Smooth muscle cell (in vitro differentiated cells): ENCODE results near the gene RNF220. TPM values are rescaled to one million over a fixed set of nuclear protein-coding genes. Genes with fewer than 3 reads are reported as not detected.

Source experiments
- DNase-seq: peaks from one replicate; lab custom pipeline; 2025; ENCODE audit not compliant: unreplicated experiment; lab: John Stamatoyannopoulos, UW
- H2AFZ ChIP-seq: fragments of 200-600 bp; sonication (generic); 2 replicates; pipeline ENCODE4 v1.6.0; 2016; ENCODE audit warnings: antibody characterized with exemption, low read depth, mild to moderate bottlenecking
- H3F3A ChIP-seq: fragments of 200-600 bp; sonication (generic); 2 replicates; pipeline ENCODE4 v1.6.0; 2017; ENCODE audit warnings: antibody characterized with exemption, low read depth
- H3K27ac ChIP-seq: fragments of 200-600 bp; sonication (generic); 2 replicates; pipeline ENCODE4 v1.5.1; 2016; ENCODE audit warnings: low read depth, mild to moderate bottlenecking
- H3K27me3 ChIP-seq: fragments of 200-600 bp; sonication (generic); 2 replicates; pipeline ENCODE4 v1.6.1; 2016; ENCODE audit warnings: low read depth, mild to moderate bottlenecking
- H3K36me3 ChIP-seq: fragments of 200-600 bp; sonication (generic); 2 replicates; pipeline ENCODE4 v1.5.1; 2016; ENCODE audit warnings: low read depth
- H3K4me1 ChIP-seq: fragments of 200-600 bp; sonication (generic); 2 replicates; pipeline ENCODE4 v1.5.1; 2016; ENCODE audit warnings: low read depth
- H3K4me2 ChIP-seq: fragments of 200-600 bp; sonication (generic); 2 replicates; pipeline ENCODE4 v1.6.0; 2016; ENCODE audit warnings: mild to moderate bottlenecking
- H3K4me3 ChIP-seq: fragments of 200-600 bp; sonication (generic); 2 replicates; pipeline ENCODE4 v1.5.1; 2016; ENCODE audit warnings: mild to moderate bottlenecking
- H3K79me2 ChIP-seq: fragments of 200-600 bp; sonication (generic); 2 replicates; pipeline ENCODE4 v1.6.0; 2016; ENCODE audit warnings: low read depth, mild to moderate bottlenecking
- H3K9ac ChIP-seq: fragments of 200-600 bp; sonication (generic); 2 replicates; pipeline ENCODE4 v1.6.0; 2016; ENCODE audit warnings: low read depth
- H3K9me3 ChIP-seq: fragments of 200-600 bp; sonication (generic); replicated peaks from 2 replicates; pipeline ENCODE4 v1.5.1; 2016; ENCODE audit warnings: low read depth
- H4K20me1 ChIP-seq: fragments of 200-600 bp; sonication (generic); 2 replicates; pipeline ENCODE4 v1.6.0; 2016; ENCODE audit warnings: low read depth
- CTCF ChIP-seq: fragments of 200-600 bp; sonication (generic); IDR thresholded peaks from 2 replicates; pipeline ENCODE4 v1.5.1; 2017; ENCODE audit warnings: borderline replicate concordance, mild to moderate bottlenecking, antibody characterized with exemption; ENCODE audit not compliant: insufficient read depth, poor library complexity, severe bottlenecking
- WGBS: methylation state at CpG from one replicate; pipeline ENCODE4 v1.1.7; 2016; ENCODE audit warnings: low lambda C conversion rate; 5-methylcytosine and 5-hydroxymethylcytosine counted together
- polyA plus RNA-seq: library from polyadenylated mRNA; unstranded; fragments of >200 nt; fragmentation: Nextera tagmentation; extraction: Ambion mirVana; gene quantifications from 2 replicates; pipeline ENCODE4 v1.2.1, GENCODE V29; 2016
- total RNA-seq: library from RNA; depleted of rRNA; stranded (reverse); fragments of >200 nt; gene quantifications from 2 replicates; pipeline ENCODE4 v1.2.3, GENCODE V29; 2014

The RNF220 gene
- total and polyA plus RNA-seq, 2 experiments from 2014 or later: 65.8 to 71.1 TPM

DNA sequence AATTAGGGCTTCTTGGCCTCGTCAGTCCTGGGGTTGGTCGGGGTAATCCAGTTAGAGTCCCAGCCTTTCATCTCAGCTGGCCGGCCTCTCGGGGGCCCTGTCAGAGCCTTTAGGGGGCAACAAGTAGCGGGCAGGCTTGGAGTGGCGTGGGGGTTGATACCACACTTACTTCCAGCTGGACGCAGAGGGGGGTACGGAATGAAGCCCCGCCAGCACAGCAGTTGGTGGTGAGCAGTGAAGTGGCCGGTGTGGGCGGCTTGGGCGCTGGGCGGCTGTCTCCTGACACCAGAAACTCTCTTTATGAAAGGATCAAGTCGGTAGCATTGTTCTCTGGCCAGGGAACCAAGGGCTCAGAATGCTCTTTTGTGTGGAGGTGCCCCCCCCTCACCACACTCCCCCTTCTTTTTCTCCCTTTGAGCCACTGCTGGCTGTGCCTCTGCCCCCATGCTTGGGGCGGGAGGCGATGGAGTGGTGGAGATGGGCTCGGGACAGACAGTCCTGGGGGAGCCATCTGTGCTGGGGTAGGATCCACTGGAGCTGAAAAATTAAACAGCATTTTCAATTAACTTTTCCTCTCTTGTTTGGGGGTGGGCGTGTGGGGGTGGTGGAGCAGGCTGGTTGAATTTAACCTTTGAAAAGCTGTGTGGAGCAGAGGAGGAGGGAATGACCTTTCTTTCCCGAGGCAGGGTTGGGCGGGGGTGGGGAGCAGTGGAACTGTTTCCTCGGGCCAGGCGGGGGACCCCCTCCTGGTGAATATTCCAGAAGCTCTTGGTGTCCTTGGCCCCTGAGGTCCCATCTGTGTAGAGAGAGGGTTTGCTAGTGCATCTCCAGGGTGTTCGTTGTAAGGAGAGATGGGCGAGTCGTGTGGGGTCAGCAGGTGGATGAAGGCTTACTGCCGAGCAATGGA, 102.7 kb downstream of the RNF220 start:
- Histone ChIP-seq H3K27ac (no peak overlapping the region), H2AFZ (no peak overlapping the region), H3K4me1 (peaks cover 5% of the 10 kb centered on the region), H3K9me3 (no peaks in the 10 kb centered on the region), H3K36me3 (no peaks in the 10 kb centered on the region), H3K79me2 (no peaks in the 10 kb centered on the region), H3K4me3 (no peak overlapping the region), H3K9ac (no peak overlapping the region), H3K4me2 (no peak overlapping the region), H3F3A (no peaks in the 10 kb centered on the region), H4K20me1 (no peaks in the 10 kb centered on the region), H3K27me3 (peaks cover 53% of the 10 kb centered on the region)
- no peak for DNase-seq
- WGBS: 57% methylated on average over 26 of the region's 26 CpGs
- no peak for TF ChIP-seq CTCF

- Histone ChIP-seq H3K36me3 (no peaks in the 10 kb centered on the region), H3K4me2 (no peak overlapping the region), H3K9me3 (no peaks in the 10 kb centered on the region), H3F3A (no peaks in the 10 kb centered on the region), H3K4me3 (no peak overlapping the region), H3K27ac (no peak overlapping the region), H3K27me3 (peaks cover 60% of the 10 kb centered on the region), H2AFZ (no peak overlapping the region), H3K9ac (no peak overlapping the region), H3K79me2 (no peaks in the 10 kb centered on the region), H3K4me1 (peaks cover 5% of the 10 kb centered on the region), H4K20me1 (no peaks in the 10 kb centered on the region)
- no peak for TF ChIP-seq CTCF
- no peak for DNase-seq
- 96% methylated on average over 5 of the region's 5 CpGs for WGBS
Measured at GRCh38 chr1:44508397-44508745, 103.3 kb downstream of the RNF220 start.

- no peak for DNase-seq
- Histone ChIP-seq H3K4me3 (no peak overlapping the region), H2AFZ (no peak overlapping the region), H3K4me2 (no peak overlapping the region), H4K20me1 (no peaks in the 10 kb centered on the region), H3K36me3 (no peaks in the 10 kb centered on the region), H3K9ac (no peak overlapping the region), H3K4me1 (peaks cover 5% of the 10 kb centered on the region), H3F3A (no peaks in the 10 kb centered on the region), H3K9me3 (no peaks in the 10 kb centered on the region), H3K79me2 (no peaks in the 10 kb centered on the region), H3K27ac (no peak overlapping the region), H3K27me3 (peaks cover 88% of the 10 kb centered on the region)
- WGBS: 92% methylated on average over 3 of the region's 3 CpGs
- TF ChIP-seq CTCF: no peak
Measured at GRCh38 chr1:44511363-44511762, 106.3 kb downstream of the RNF220 start.

DNA sequence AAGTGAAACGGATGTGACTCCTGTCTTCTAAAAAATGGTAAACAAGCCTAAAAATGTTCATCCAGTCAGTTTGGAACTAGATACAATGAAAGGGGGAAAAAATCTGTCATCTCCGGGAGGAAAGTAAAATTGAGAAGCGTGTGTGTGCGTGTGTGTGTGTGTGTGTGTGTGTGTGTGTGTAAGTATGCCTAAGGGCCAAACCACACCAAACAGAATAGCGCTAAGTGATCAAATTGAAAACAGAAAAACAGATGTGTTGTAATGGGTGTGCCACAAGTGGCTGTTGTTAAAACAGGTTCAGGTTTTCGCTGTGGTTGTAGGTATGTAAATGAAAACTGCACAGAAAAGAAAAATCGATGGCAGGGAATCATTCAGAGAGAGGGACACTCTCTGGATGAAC, 106.7 kb downstream of the RNF220 start:
- H3K27me3 ChIP-seq: peaks cover 88% of the 10 kb centered on the region
- DNase-seq: no peak
- no peak overlapping the region for H3K9ac ChIP-seq
- no peak overlapping the region for H3K27ac ChIP-seq
- TF ChIP-seq CTCF: no peak
- H3K4me3 ChIP-seq: no peak overlapping the region
- no peaks in the 10 kb centered on the region for H3K36me3 ChIP-seq
- no peak overlapping the region for H3K4me2 ChIP-seq
- peaks cover 5% of the 10 kb centered on the region for H3K4me1 ChIP-seq
- WGBS: 84% methylated on average over 7 of the region's 7 CpGs
- no peak overlapping the region for H2AFZ ChIP-seq
- no peaks in the 10 kb centered on the region for H3K79me2 ChIP-seq
- H3K9me3 ChIP-seq: no peaks in the 10 kb centered on the region
- no peaks in the 10 kb centered on the region for H3F3A ChIP-seq
- H4K20me1 ChIP-seq: no peaks in the 10 kb centered on the region
